Endothelial cell of umbilical vein (primary cell): Measurements from ENCODE around the gene RGPD8.

Experiments used
- POLR2A ChIP-seq: IDR thresholded peaks from 2 replicates; pipeline ENCODE4 v1.6.1; 2012; ENCODE audit warnings: low read depth, mild to moderate bottlenecking, control low read depth, low read length
- TF ChIP-seq, protein P1 (sequence below), 2 donors: IDR thresholded peaks; 1 replicate in 1 of 2; 2 replicates in 1 of 2; pipeline ENCODE4 v1.5.1; 2011; ENCODE audit warnings: low read length in 2 of 2, mild to moderate bottlenecking in 2 of 2, moderate library complexity in 2 of 2, control low read depth in 1 of 2, inconsistent platforms in 1 of 2, low read depth in 1 of 2; ENCODE audit not compliant: insufficient read depth in 1 of 2; ENCODE audit errors: extremely low read depth in 1 of 2

DNA sequence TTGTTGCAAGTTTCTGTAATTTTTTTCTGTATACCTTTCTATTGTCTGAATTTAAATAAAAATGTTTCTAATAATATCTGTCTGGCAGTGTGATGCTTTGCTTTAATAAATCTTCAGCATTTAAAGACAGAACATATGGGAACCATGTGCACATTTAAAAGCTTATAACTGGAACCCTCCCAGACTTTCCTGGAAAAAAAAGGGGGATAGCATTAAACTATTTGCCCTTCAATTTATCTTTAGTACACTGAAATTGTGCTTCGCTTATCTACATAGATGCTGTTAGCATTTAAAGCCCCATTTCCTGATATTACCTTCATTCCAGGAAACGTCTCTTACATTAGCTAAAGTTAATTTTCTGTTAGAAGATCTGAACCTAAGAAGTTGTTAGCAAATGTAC is 93.5 kb downstream of the RGPD8 start:
- TF ChIP-seq, protein P1, sequence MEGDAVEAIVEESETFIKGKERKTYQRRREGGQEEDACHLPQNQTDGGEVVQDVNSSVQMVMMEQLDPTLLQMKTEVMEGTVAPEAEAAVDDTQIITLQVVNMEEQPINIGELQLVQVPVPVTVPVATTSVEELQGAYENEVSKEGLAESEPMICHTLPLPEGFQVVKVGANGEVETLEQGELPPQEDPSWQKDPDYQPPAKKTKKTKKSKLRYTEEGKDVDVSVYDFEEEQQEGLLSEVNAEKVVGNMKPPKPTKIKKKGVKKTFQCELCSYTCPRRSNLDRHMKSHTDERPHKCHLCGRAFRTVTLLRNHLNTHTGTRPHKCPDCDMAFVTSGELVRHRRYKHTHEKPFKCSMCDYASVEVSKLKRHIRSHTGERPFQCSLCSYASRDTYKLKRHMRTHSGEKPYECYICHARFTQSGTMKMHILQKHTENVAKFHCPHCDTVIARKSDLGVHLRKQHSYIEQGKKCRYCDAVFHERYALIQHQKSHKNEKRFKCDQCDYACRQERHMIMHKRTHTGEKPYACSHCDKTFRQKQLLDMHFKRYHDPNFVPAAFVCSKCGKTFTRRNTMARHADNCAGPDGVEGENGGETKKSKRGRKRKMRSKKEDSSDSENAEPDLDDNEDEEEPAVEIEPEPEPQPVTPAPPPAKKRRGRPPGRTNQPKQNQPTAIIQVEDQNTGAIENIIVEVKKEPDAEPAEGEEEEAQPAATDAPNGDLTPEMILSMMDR (IDR thresholded peaks at IDR 0.05; ENCODE audit: extremely low read depth in 1 of 2, insufficient read depth in 1 of 2, low read depth in 1 of 2, low read length in 2 of 2): no peak
- TF ChIP-seq POLR2A: no peak
